Effector memory CD8-positive, alpha-beta T cell (primary cell): ENCODE data around the gene CNNM4.

Source experiments
- ATAC-seq: fragments of 150-1000 bp; cut with Tn5 transposase; replicated peaks from 2 replicates; pipeline ENCODE4 v1.10.0; 2021; ENCODE audit warnings: mild to moderate bottlenecking, moderate library complexity
- DNase-seq, 3 experiments: peaks; one replicate each; pipeline ENCODE4 v3.0.0; 2021
- H3K27ac Mint-ChIP-seq, 2 donors: one replicate each; pipeline ENCODE4 v1.8.0; 2022; ENCODE audit warnings: mild to moderate bottlenecking in 2 of 2, mixed read lengths in 2 of 2, moderate library complexity in 2 of 2
- H3K27me3 Mint-ChIP-seq, 2 donors: one replicate each; pipeline ENCODE4 v1.8.0; 2022; ENCODE audit warnings: mixed read lengths in 2 of 2
- H3K36me3 Mint-ChIP-seq: one replicate; pipeline ENCODE4 v1.8.0; 2022; ENCODE audit warnings: mild to moderate bottlenecking, moderate library complexity, mixed read lengths; ENCODE audit not compliant: insufficient read depth
- H3K4me1 Mint-ChIP-seq, 2 donors: one replicate each; pipeline ENCODE4 v1.8.0; 2022; ENCODE audit warnings: low read depth in 2 of 2, mixed read lengths in 2 of 2
- H3K4me3 Mint-ChIP-seq, 2 donors: one replicate each; pipeline ENCODE4 v1.8.0; 2022; ENCODE audit warnings: mild to moderate bottlenecking in 2 of 2, mixed read lengths in 2 of 2, moderate library complexity in 2 of 2
- H3K9me3 Mint-ChIP-seq, 2 donors: one replicate each; pipeline ENCODE4 v1.8.0; 2022; ENCODE audit warnings: mixed read lengths in 2 of 2

CNNM4 gene

GRCh38 chr2:96739633-96740428 lies 20.9 kb upstream of the CNNM4 start, which contains the start of gene LMAN2L:
LMAN2L (minus strand) TSS chr2:96740064; CDS start chr2:96740040, 24 bp downstream.
- Mint-ChIP-seq H3K4me1 (peaks cover 31 to 35% of the 10 kb centered on the region in 2 donors), H3K4me3 (peak within 1 kb of the TSS; percentile 97 to 99), H3K27me3 (no peaks in the 10 kb centered on the region), H3K27ac (peak within 1 kb of the TSS; percentile 93 to 99), H3K9me3 (no peaks in the 10 kb centered on the region), H3K36me3 (peaks cover 11% of the 10 kb centered on the region)
- DNase-seq (peak; percentile 91 to 94 (median 92)), ATAC-seq (peak; percentile 93)

DNA sequence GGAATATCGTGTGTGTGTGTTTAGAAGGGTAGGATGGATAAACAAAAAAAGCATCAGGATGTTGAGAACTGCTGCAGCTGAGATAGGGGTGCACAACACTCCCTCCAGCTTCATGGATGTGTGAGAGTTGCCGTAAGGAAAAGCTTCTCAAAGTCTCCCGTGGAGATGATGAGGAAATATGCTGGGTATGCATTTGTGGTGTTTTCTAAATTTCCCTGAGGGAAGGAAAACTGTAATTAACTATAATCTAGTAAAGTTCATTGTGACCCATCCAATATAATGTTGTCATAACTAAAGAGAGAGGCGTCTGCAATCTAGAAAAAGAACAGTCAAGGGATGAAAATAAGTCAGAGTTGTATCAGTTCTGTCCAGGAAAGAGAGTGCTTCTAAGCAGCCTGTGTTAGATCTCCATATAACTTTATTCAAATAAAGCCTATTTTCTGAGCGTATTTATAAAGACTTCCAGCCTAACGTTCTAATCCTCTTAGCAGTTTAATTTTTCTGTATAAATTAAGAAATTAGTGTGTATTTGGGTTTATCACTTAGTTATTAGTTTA lies 13.6 kb upstream of the CNNM4 start:
- no peaks in the 10 kb centered on the region for H3K4me1 Mint-ChIP-seq
- H3K36me3 Mint-ChIP-seq: no peaks in the 10 kb centered on the region
- no peak overlapping the region for H3K27ac Mint-ChIP-seq
- no peak overlapping the region for H3K4me3 Mint-ChIP-seq
- DNase-seq (no peak), ATAC-seq (no peak)
- no peaks in the 10 kb centered on the region for H3K27me3 Mint-ChIP-seq
- H3K9me3 Mint-ChIP-seq: no peaks in the 10 kb centered on the region

GRCh38 chr2:96751800-96752199 lies 8.9 kb upstream of the CNNM4 start:
- Mint-ChIP-seq H3K27me3 (no peaks in the 10 kb centered on the region), H3K36me3 (no peaks in the 10 kb centered on the region), H3K4me1 (no peaks in the 10 kb centered on the region), H3K27ac (peak overlapping the region in 1 of 2 donors; percentile 68), H3K4me3 (no peak overlapping the region), H3K9me3 (no peaks in the 10 kb centered on the region)
- ATAC-seq: no peak
- DNase-seq: no peak

DNA sequence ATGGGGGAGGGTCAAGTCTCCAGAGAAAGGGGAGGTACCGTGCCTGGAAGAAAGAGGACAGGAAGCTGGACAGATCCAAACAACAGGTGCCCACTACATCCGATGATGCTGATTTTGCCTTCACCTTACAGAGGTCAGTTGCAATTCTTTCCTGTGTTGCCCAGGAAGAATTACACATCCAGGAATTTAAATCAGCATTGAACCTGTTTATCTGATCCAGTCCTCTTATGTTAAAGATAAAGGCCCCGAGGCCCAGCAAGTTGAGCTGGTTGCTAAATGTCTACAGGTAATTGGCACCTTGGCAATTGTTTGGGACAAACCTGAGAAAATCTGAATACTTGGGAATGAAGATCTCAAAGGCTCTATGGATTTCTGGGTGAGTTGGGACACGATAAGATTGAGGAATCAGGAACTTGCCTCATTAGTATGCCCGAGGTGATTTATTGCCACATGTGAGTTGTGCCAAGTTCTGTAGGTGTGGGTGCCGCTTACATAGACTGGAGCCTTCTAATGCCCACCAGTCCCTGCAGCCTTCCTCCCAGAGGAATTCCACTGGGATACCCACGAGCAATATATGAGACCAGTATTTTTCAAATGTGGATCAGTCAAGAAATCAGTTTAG lies 6.9 kb upstream of the CNNM4 start:
- H3K27me3 Mint-ChIP-seq: no peaks in the 10 kb centered on the region
- H3K4me1 Mint-ChIP-seq: no peaks in the 10 kb centered on the region
- ATAC-seq (no peak), DNase-seq (no peak)
- H3K36me3 Mint-ChIP-seq: no peaks in the 10 kb centered on the region
- no peak overlapping the region for H3K4me3 Mint-ChIP-seq
- no peak overlapping the region for H3K27ac Mint-ChIP-seq
- no peaks in the 10 kb centered on the region for H3K9me3 Mint-ChIP-seq

DNA sequence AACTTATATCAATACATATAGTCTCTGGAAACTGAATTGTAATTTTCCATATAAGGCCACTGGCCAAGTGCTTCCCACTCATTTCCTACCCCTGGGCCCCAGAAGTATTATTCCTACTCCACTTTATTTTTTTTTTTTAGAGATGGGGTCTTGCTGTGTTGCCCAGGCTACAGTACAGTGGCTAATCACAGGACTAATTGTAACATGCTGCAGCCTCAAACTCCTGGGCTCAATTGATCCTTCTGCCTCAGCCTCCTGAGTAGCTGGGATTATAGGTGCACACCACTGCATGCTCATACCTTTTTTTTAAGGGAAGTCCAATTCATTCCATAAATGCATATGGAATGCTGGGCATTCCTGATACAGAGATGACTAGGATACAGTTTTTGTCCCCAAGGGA lies 6.4 kb upstream of the CNNM4 start:
- Mint-ChIP-seq H3K27ac (no peak overlapping the region), H3K9me3 (no peaks in the 10 kb centered on the region), H3K4me3 (no peak overlapping the region), H3K27me3 (no peaks in the 10 kb centered on the region), H3K36me3 (no peaks in the 10 kb centered on the region), H3K4me1 (peaks cover 1 to 2% of the 10 kb centered on the region in 2 donors)
- no peak for DNase-seq
- ATAC-seq: no peak

DNA sequence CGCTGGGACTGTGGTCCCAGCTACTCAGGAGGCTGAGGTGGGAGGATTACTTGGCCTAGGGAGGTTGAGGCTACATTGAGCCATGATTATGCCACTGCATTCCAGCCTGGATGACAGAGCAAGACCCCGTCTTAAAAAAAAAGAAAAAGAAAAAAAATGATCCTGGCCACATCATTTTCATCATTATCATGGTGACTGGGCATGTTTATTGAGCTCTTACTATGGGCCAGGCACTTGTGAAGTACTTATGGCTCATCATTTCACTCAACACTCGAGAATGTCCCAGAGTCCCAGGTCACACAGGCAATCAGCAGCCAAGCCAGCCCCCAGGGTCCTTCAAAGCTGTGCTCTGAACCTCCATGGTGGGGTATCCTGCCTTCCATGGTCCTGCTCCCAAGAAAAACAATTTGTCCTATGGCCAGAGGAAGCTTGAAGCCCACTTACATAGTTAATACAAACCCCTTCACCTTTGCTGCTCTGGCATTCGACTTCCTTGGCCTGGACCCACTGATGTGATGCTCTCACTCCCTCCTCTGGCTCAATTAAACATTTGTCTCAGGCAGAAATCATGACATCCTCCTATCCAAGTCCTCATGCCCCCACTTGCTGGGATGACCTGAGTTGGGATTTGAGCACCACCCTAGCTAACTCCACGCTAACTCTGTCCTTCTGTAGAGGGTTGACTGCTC lies 3.8 kb upstream of the CNNM4 start:
- Mint-ChIP-seq H3K36me3 (no peaks in the 10 kb centered on the region), H3K9me3 (no peaks in the 10 kb centered on the region), H3K4me3 (no peak overlapping the region), H3K27ac (no peak overlapping the region), H3K4me1 (peaks cover 19 to 21% of the 10 kb centered on the region in 2 donors), H3K27me3 (no peaks in the 10 kb centered on the region)
- DNase-seq: no peak
- ATAC-seq: no peak

GRCh38 chr2:96757477-96757860 lies 3.2 kb upstream of the CNNM4 start:
- no peak for ATAC-seq
- H3K27ac Mint-ChIP-seq: no peak overlapping the region
- H3K4me3 Mint-ChIP-seq: no peak overlapping the region
- H3K4me1 Mint-ChIP-seq: peaks cover 23 to 27% of the 10 kb centered on the region in 2 donors
- H3K36me3 Mint-ChIP-seq: no peaks in the 10 kb centered on the region
- no peaks in the 10 kb centered on the region for H3K27me3 Mint-ChIP-seq
- DNase-seq: no peak
- H3K9me3 Mint-ChIP-seq: no peaks in the 10 kb centered on the region

GRCh38 chr2:96758987-96759386 lies 1.7 kb upstream of the CNNM4 start:
- no peaks in the 10 kb centered on the region for H3K27me3 Mint-ChIP-seq
- H3K4me1 Mint-ChIP-seq: peaks cover 37 to 38% of the 10 kb centered on the region in 2 donors
- no peak for DNase-seq
- H3K4me3 Mint-ChIP-seq: peak overlapping the region in 1 of 2 donors; percentile 15
- no peaks in the 10 kb centered on the region for H3K36me3 Mint-ChIP-seq
- no peak overlapping the region for H3K27ac Mint-ChIP-seq
- ATAC-seq: no peak
- H3K9me3 Mint-ChIP-seq: no peaks in the 10 kb centered on the region

- Mint-ChIP-seq H3K4me1 (peaks cover 43 to 44% of the 10 kb centered on the region in 2 donors), H3K36me3 (no peaks in the 10 kb centered on the region), H3K27me3 (no peaks in the 10 kb centered on the region), H3K9me3 (no peaks in the 10 kb centered on the region), H3K27ac (peak overlapping the region; percentile 86 to 92), H3K4me3 (peak overlapping the region; percentile 76 to 85)
- no peak for ATAC-seq
- no peak for DNase-seq
These were observed 1.2 kb upstream of the CNNM4 start for GRCh38 chr2:96759548-96759947.

- H3K36me3 Mint-ChIP-seq: peaks cover 2% of the 10 kb centered on the region
- ATAC-seq (peak; percentile 80), DNase-seq (peak in 1 of 3 experiments; percentile 76)
- H3K27me3 Mint-ChIP-seq: no peaks in the 10 kb centered on the region
- peak overlapping the region; percentile 11 to 33 for H3K27ac Mint-ChIP-seq
- no peaks in the 10 kb centered on the region for H3K9me3 Mint-ChIP-seq
- peaks cover 47 to 48% of the 10 kb centered on the region in 2 donors for H3K4me1 Mint-ChIP-seq
- peak overlapping the region; percentile 76 to 77 for H3K4me3 Mint-ChIP-seq
These were observed 507 bp downstream of the CNNM4 start for GRCh38 chr2:96760986-96761832.

DNA sequence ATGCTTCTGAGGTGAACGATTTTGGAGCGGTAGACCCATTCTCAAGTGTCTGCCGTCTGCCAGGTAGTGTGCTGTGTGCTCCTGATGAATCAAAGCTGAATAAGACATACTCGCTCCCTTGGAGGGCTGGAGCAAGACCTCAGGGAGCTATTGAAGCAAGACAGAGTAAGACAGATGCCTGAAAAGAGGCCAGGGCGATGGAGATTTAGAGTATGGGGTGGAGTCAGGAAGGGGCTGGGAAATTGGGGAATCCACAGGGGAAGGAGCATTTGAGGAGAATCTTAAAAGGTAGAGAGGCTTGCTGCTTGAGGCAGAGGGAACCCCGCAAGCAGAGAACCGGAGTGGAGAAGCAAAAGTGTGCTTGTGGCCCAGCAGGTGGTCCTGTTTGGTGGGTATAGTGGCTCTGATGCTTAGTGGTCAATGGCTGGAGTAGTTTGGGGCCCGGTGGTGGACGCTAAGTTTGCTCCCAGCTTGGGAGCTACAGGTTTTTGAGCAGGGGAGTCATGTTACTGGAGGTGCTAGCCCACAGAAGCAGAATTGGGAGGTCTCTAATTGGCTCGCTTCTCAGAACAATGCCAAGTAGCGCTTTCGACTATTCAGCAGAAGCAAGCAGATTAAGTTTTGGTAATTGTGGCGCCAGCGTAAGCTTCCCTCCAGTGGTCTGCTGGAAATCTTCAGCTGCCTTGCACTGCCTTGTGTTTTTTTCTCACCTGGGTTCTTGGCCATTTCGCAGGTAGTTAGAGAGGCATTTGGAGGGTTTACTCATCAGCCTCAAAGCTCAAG lies 2.0 kb downstream of the CNNM4 start:
- Mint-ChIP-seq H3K4me1 (peaks cover 60% of the 10 kb centered on the region in 2 donors), H3K27me3 (no peaks in the 10 kb centered on the region), H3K36me3 (peaks cover 5% of the 10 kb centered on the region), H3K27ac (peak overlapping the region; percentile 11 to 33), H3K9me3 (no peaks in the 10 kb centered on the region), H3K4me3 (peak overlapping the region; percentile 76 to 77)
- DNase-seq (no peak), ATAC-seq (no peak)

DNA sequence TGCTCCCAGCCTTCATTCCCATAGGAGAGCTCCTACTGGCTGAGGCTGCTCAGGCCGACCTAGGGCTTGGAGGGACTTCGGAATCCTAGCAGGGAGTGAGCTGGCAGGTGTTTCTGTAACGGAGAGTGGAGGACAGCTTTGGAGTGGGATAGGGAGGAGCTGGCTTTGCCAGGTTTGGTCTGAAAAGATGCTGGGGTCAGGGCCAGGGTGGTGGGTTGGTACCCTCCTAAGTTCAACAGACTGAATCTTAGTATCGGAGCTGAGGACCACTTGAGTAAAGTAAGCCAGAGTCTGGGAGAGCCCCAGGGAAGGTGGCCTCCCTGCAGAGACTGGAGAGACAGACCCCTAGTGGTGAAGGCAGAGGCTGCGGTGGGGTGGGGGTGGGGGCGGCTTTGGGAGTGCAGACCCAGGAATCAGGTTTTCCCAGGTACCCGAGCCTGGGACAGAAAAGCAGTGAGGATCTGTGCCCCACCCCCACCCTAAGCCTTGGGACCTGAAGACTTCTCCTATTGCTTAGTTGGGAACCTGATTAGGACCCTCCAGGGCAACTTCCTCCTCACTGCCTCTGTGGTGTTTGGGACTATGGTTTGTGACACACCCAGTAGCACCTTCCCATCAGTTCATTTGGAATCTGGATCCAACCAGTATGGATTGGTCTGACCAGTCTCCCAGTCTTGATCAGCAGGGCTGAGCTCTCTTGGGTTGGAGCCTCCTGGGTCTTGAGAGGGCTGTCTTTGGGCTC lies 3.0 kb downstream of the CNNM4 start:
- peak overlapping the region; percentile 76 to 77 for H3K4me3 Mint-ChIP-seq
- DNase-seq: no peak
- H3K27me3 Mint-ChIP-seq: no peaks in the 10 kb centered on the region
- H3K9me3 Mint-ChIP-seq: no peaks in the 10 kb centered on the region
- ATAC-seq: no peak
- H3K27ac Mint-ChIP-seq: peak overlapping the region; percentile 11 to 33
- peaks cover 5% of the 10 kb centered on the region for H3K36me3 Mint-ChIP-seq
- H3K4me1 Mint-ChIP-seq: peaks cover 63 to 66% of the 10 kb centered on the region in 2 donors
